CD4-positive, alpha-beta T cell (primary cell): ENCODE results near the gene RYK. TPM values are rescaled to one million over a fixed set of nuclear protein-coding genes. Genes with fewer than 3 reads are reported as not detected.

Experiments
- ATAC-seq: fragments of 200-7000 bp; cut with Tn5 transposase; one replicate; pipeline ENCODE4 v1.10.0; 2022; ENCODE audit warnings: mild to moderate bottlenecking; ENCODE audit not compliant: poor library complexity
- CTCF ChIA-PET: fragments of 350-600 bp; sonication (Branson Sonifier 250); formaldehyde crosslinking; loops from one replicate; lab custom pipeline; 2021; ENCODE audit warnings: antibody characterized with exemption, inconsistent platforms; lab: Charles Lee
- POLR2A ChIA-PET: fragments of 350-600 bp; sonication (Branson Sonifier 250); formaldehyde crosslinking; loops from one replicate; lab custom pipeline; 2021; ENCODE audit warnings: antibody characterized with exemption, inconsistent platforms; lab: Charles Lee
- DNase-seq, 14 experiments: peaks; one replicate each; pipeline ENCODE4 v3.0.0-alpha.2; 2013 to 2020; ENCODE audit warnings: mixed read lengths in 2 of 14
- H3K27ac ChIP-seq, 2 donors: one replicate each; pipeline versions ENCODE4 v1.5.1 to v1.7.0; 2013; ENCODE audit warnings: low read length in 2 of 2, low read depth in 1 of 2, mild to moderate bottlenecking in 1 of 2
- H3K27me3 ChIP-seq, 2 experiments: 1 replicate in 1 of 2; 2 replicates in 1 of 2; pipeline versions ENCODE4 v1.6.1 to v1.7.0; 2013; ENCODE audit warnings: low read length in 2 of 2, control low read depth in 1 of 2, mild to moderate bottlenecking in 1 of 2, moderate library complexity in 1 of 2; ENCODE audit not compliant: insufficient read depth in 2 of 2, control insufficient read depth in 1 of 2
- H3K36me3 ChIP-seq: one replicate; pipeline ENCODE4 v1.6.1; 2013; ENCODE audit warnings: low read length, control low read depth; ENCODE audit not compliant: insufficient read depth
- H3K4me1 ChIP-seq: one replicate; pipeline ENCODE4 v1.6.1; 2013; ENCODE audit warnings: low read length, control low read depth; ENCODE audit not compliant: insufficient read depth
- H3K4me3 ChIP-seq: one replicate; pipeline ENCODE4 v1.5.1; 2013; ENCODE audit warnings: mild to moderate bottlenecking, low read length, moderate library complexity
- H3K9me3 ChIP-seq, 2 experiments: 1 replicate in 1 of 2; 2 replicates in 1 of 2; pipeline versions ENCODE4 v1.6.1 to v1.7.0; 2013; ENCODE audit warnings: low read length in 2 of 2, mild to moderate bottlenecking in 2 of 2, control low read depth in 1 of 2, moderate library complexity in 1 of 2; ENCODE audit not compliant: control insufficient read depth in 1 of 2, insufficient read depth in 1 of 2
- H3K27ac Mint-ChIP-seq: one replicate; pipeline ENCODE4 v1.8.0; 2020; ENCODE audit warnings: mixed read lengths
- H3K27me3 Mint-ChIP-seq: one replicate; pipeline ENCODE4 v1.8.0; 2021; ENCODE audit warnings: mixed read lengths
- H3K36me3 Mint-ChIP-seq: one replicate; pipeline ENCODE4 v1.8.0; 2021; ENCODE audit warnings: low read depth, mixed read lengths
- H3K4me1 Mint-ChIP-seq: one replicate; pipeline ENCODE4 v1.8.0; 2021; ENCODE audit warnings: low read depth, mixed read lengths
- H3K4me3 Mint-ChIP-seq: one replicate; pipeline ENCODE4 v1.8.0; 2020; ENCODE audit warnings: mild to moderate bottlenecking, mixed read lengths
- H3K9me3 Mint-ChIP-seq: one replicate; pipeline ENCODE4 v1.8.0; 2020; ENCODE audit warnings: mixed read lengths
- intact Hi-C, 2 experiments: fragments of 100-400 bp; cut with DNase I in 1 of 2; cut with micrococcal nuclease in 1 of 2; formaldehyde crosslinking; loops; one replicate each; pipeline versions ENCODE4 v1.15.1 to v1.9.0; 2023 to 2025; cut with DNase I, micrococcal nuclease
- total RNA-seq, 174 experiments: library from RNA in 2 of 174; stranded (reverse) in 2 of 174; gene quantifications; one replicate each; pipeline ENCODE4 v1.2.3 and lab custom pipeline; 2021 to 2026
- TF ChIP-seq, protein P1 (sequence below): fragments of 200-600 bp; IDR thresholded peaks from one replicate; pipeline ENCODE4 v1.8.0; 2022; ENCODE audit warnings: antibody characterized with exemption, mild to moderate bottlenecking

Gene RYK
- total RNA-seq, 2 experiments from 2014 or later, result 57.6 to 59.2 TPM

- Mint-ChIP-seq H3K36me3 (peaks cover 42% of the 10 kb centered on the region), H3K4me3 (no peak overlapping the region), H3K27ac (no peak overlapping the region), H3K27me3 (no peaks in the 10 kb centered on the region), H3K9me3 (no peaks in the 10 kb centered on the region), H3K4me1 (no peaks in the 10 kb centered on the region)
- Histone ChIP-seq H3K27me3 (no peaks in the 10 kb centered on the region), H3K27ac (no peak overlapping the region), H3K9me3 (no peaks in the 10 kb centered on the region), H3K36me3 (peaks cover 23% of the 10 kb centered on the region), H3K4me3 (no peak overlapping the region), H3K4me1 (no peaks in the 10 kb centered on the region)
- DNase-seq, result no peak
- ChIA-PET CTCF (no interaction called here), POLR2A (no interaction called here)
- no peak for ATAC-seq
- intact Hi-C loops, result no loop called here
- TF ChIP-seq, protein P1, sequence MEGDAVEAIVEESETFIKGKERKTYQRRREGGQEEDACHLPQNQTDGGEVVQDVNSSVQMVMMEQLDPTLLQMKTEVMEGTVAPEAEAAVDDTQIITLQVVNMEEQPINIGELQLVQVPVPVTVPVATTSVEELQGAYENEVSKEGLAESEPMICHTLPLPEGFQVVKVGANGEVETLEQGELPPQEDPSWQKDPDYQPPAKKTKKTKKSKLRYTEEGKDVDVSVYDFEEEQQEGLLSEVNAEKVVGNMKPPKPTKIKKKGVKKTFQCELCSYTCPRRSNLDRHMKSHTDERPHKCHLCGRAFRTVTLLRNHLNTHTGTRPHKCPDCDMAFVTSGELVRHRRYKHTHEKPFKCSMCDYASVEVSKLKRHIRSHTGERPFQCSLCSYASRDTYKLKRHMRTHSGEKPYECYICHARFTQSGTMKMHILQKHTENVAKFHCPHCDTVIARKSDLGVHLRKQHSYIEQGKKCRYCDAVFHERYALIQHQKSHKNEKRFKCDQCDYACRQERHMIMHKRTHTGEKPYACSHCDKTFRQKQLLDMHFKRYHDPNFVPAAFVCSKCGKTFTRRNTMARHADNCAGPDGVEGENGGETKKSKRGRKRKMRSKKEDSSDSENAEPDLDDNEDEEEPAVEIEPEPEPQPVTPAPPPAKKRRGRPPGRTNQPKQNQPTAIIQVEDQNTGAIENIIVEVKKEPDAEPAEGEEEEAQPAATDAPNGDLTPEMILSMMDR, result no peak
Measured at GRCh38 chr3:134150476-134150875, 100.2 kb downstream of the RYK start.

DNA sequence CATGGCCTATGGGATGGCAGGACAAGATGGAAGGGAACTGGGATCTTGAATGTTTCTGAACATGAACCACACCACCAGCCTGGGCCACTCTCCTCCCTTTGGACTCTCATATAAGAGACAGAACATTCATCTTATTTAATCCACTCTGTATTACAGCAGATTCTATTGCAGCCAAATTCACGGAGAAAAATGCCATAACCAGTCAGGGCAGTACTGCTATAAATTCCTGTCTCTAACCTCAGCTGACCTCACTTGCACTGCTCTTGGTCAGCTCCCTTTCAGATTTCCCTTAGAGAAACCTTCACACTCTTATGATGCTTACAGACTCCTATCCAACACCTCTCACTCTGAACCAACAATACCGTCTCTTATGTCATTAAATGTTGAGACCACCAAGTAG is 101.4 kb downstream of the RYK start:
- no peaks in the 10 kb centered on the region for H3K27me3 Mint-ChIP-seq
- no peaks in the 10 kb centered on the region for H3K9me3 ChIP-seq
- no peak overlapping the region for H3K27ac Mint-ChIP-seq
- ATAC-seq (no peak), DNase-seq (no peak)
- H3K27me3 ChIP-seq, result no peaks in the 10 kb centered on the region
- ChIA-PET POLR2A (no interaction called here), CTCF (no interaction called here)
- intact Hi-C loops, result no loop called here
- no peak overlapping the region for H3K27ac ChIP-seq
- H3K9me3 Mint-ChIP-seq, result no peaks in the 10 kb centered on the region
- peaks cover 11% of the 10 kb centered on the region for H3K36me3 ChIP-seq
- no peak overlapping the region for H3K4me3 Mint-ChIP-seq
- H3K4me3 ChIP-seq, result no peak overlapping the region
- peaks cover 30% of the 10 kb centered on the region for H3K36me3 Mint-ChIP-seq
- no peaks in the 10 kb centered on the region for H3K4me1 ChIP-seq
- H3K4me1 Mint-ChIP-seq, result peaks cover 3% of the 10 kb centered on the region
- TF ChIP-seq, protein P1, result no peak

- no peak for ATAC-seq
- TF ChIP-seq, protein P1, result no peak
- Mint-ChIP-seq H3K27me3 (no peaks in the 10 kb centered on the region), H3K4me3 (no peak overlapping the region), H3K9me3 (no peaks in the 10 kb centered on the region), H3K36me3 (peaks cover 22% of the 10 kb centered on the region), H3K4me1 (peaks cover 11% of the 10 kb centered on the region), H3K27ac (no peak overlapping the region)
- DNase-seq, result no peak
- no peaks in the 10 kb centered on the region for H3K4me1 ChIP-seq
- no peak overlapping the region for H3K4me3 ChIP-seq
- no peaks in the 10 kb centered on the region for H3K9me3 ChIP-seq
- CTCF ChIA-PET, result no interaction called here
- H3K27me3 ChIP-seq, result no peaks in the 10 kb centered on the region
- H3K27ac ChIP-seq, result no peak overlapping the region
- POLR2A ChIA-PET, result no interaction called here
- peaks cover 3% of the 10 kb centered on the region for H3K36me3 ChIP-seq
- intact Hi-C loops, result no loop called here
Measured at GRCh38 chr3:134148534-134148933, 102.1 kb downstream of the RYK start.
